Measurements from ENCODE around the gene APLN.

The APLN gene

DNA sequence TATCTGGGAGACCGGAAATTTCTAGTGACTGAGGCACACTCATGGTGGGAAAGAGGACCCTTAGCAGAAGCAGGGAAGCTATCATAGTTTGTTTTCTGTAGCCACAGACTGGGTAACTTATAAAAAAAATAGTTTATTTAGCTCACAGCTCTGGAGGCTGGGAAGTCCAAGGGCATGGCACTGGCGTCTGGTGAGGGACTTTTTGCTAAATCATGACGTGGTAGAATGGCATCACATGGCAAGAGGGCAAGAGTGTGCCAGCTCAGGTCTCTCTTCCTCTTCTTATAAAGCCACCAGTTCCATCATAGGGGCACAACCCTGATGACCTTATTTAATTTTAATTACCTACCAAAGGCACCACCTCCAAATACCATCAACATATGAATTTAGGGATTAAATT lies 13.3 kb downstream of the APLN start:
- no peak for DNase-seq (ENCODE audit: low read depth in 3 of 3)

DNA sequence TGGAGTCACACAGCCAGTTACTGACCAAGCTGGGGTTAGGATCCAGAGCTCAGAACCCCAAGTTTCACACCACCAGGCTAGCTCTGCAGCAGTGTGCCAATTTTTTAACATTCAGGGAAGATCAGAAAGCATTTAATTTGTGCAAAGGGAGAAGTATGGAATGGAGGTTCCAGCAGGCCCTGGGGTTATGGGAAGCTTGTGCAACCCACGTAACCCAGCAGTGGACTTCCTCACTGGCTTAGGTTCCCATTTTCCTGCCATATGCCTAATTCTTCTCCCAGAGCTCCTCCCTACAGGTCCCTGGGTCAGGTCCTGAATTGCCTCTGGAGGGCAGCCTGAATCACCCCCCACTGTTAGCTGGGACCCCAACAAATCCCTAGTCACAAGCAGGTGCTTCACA lies 14.0 kb downstream of the APLN start:
- DNase-seq (ENCODE audit: low read depth in 3 of 3), result no peak

DNA sequence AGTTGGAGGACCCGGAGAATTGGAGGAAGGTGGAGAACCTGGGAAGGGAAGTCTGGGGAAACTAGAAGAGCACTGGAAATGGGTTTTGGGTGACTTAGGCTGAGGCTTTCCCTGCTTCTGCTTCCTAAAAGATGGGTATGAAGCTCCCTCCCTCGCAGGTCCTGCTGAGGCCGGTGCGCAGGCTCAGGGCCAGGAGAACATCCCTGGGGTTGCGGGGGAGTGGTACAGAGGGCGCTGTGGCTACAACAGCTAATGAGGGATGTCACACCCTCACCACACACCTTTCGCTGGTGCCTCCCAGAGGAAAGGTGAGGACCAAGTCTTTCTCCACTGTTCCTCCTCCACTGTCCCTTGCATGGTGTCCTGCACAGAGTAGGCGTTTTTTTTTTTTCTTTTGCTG lies 15.8 kb downstream of the APLN start:
- DNase-seq (ENCODE audit: low read depth in 3 of 3), result no peak

GRCh38 chrX:129637217-129638109 lies 17.3 kb downstream of the APLN start:
- peak; percentile 38 to 65 (median 58) for DNase-seq (ENCODE audit: low read depth in 3 of 3)

DNA sequence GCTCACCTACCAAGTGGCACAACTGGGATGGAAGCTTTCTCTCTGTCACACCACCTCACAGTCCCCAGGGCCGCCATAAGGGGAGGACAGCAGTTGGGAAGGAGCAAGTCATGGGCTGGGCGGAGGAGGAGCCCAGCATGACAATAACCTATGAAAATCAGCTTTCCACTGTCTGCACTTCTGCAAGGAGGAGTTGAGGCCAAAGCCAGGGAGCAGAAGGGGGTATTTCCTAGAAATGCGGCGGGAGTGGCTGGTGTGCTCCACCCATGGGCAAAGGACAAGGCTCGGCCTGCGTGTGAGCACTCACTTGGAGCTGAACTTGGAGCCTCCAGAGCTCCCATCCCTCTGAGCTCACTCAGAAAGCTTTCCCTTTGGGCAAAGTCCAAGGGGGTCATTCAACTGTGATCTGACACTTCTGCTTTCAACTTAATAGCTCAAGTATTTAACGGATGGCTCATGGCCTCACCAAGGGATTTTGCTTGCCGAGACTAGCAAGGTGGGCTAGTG lies 18.5 kb downstream of the APLN start:
- no peak for DNase-seq (ENCODE audit: low read depth in 3 of 3)

GRCh38 chrX:129634541-129634940 lies 20.2 kb downstream of the APLN start:
- no peak for DNase-seq (ENCODE audit: low read depth in 3 of 3)

DNA sequence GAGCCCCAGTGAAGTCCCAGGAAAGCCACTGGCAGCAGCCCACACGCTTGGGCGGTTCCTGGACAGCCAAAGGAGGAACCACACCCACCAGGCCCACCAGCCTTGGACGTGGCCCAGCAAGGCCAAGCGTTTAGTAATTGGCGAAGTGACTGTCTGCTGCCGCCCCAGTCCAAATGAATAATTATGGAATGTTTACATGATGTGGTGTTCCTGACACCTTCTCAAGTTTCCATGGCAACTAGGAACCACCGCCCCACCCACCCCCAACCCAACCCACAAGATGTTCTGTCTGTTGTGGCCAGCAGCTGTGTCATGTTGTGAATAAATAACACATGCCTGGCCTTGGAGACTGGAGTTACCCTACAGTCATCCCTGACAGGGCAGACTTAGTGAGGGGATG lies 22.3 kb downstream of the APLN start:
- no peak for DNase-seq (ENCODE audit: low read depth in 3 of 3)

GRCh38 chrX:129631849-129632248 lies 22.9 kb downstream of the APLN start:
- no peak for DNase-seq (ENCODE audit: low read depth in 3 of 3)

- DNase-seq (ENCODE audit: low read depth in 3 of 3), result no peak
Observed at GRCh38 chrX:129629837-129630236, 24.9 kb downstream of the APLN start.

GRCh38 chrX:129626026-129626425 lies 28.7 kb downstream of the APLN start:
- DNase-seq (ENCODE audit: low read depth in 3 of 3), result no peak

GRCh38 chrX:129622757-129623301 lies 31.9 kb downstream of the APLN start:
- DNase-seq (ENCODE audit: low read depth in 3 of 3), result no peak

- DNase-seq (ENCODE audit: low read depth in 3 of 3), result no peak
Observed at GRCh38 chrX:129618997-129619396, 35.8 kb downstream of the APLN start.

GRCh38 chrX:129617420-129617819 lies 37.3 kb downstream of the APLN start:
- DNase-seq (ENCODE audit: low read depth in 3 of 3), result no peak

- no peak for DNase-seq (ENCODE audit: low read depth in 3 of 3)
Observed at GRCh38 chrX:129614481-129615255, 40.1 kb downstream of the APLN start.

DNA sequence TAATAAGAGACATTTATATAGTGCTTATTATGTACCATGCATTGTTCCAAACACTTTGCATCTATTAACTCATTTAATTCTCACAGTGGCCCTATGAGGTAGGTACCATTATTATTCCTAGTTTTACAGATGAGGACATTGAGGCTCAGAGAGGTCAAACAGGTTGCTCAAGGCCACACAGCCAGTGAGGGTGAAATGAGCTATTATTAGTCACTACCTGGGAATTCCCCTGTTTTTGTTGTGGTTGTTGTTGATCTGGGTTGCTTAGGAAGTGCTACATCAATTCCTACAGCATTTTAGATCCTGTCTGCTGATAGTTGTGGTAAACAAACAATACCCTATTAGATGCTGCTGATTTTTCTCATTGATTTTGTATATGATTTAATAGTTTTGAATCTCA lies 41.2 kb downstream of the APLN start:
- DNase-seq (ENCODE audit: low read depth in 3 of 3), result no peak

- no peak for DNase-seq (ENCODE audit: low read depth in 3 of 3)
Observed at GRCh38 chrX:129612396-129612795, 42.4 kb downstream of the APLN start.

DNA sequence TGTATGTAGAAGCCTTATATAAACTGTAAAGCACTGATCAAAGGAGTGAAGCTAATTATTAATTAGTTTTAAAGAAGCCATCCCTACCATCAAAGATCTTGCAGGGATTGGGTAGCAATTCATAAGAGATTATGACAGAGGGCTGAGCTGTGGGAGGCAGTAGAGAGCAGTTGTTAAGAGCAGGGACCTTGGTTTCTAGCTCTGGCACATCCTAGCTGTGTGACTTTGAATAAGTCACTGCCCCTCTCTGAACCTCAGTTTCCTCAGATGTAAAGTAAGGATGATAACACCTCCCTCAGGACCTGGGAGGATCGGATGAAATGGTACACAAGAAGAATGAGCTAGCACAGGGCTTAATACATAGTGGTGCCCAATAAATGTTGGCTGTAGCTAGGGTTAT lies 45.4 kb downstream of the APLN start:
- DNase-seq (ENCODE audit: low read depth in 3 of 3), result no peak

DNA sequence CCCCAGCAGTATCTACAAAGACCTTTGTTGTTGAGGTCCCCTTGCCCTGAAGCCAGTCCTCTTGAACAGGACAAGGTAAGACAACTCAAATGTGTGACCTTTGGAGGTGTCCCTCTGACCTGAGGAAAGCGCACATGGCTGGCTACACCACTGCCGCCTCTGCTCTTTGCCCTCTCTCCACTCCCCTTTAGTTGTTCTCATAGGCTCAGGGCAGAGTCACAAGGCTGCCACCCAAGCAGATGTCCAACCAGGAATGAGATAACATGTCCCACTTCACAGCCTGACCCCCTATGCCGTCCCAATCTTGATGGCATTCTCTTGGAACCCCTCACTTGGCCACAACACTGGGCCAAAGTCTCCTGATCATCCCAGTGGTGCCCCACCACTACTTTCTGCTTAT lies 46.3 kb downstream of the APLN start:
- no peak for DNase-seq (ENCODE audit: low read depth in 3 of 3)

GRCh38 chrX:129606918-129607317 lies 47.8 kb downstream of the APLN start:
- peak in 2 of 3 donors; percentile 36 to 38 for DNase-seq (ENCODE audit: low read depth in 3 of 3)

GRCh38 chrX:129600981-129601424 lies 53.8 kb downstream of the APLN start:
- no peak for DNase-seq (ENCODE audit: low read depth in 3 of 3)

DNA sequence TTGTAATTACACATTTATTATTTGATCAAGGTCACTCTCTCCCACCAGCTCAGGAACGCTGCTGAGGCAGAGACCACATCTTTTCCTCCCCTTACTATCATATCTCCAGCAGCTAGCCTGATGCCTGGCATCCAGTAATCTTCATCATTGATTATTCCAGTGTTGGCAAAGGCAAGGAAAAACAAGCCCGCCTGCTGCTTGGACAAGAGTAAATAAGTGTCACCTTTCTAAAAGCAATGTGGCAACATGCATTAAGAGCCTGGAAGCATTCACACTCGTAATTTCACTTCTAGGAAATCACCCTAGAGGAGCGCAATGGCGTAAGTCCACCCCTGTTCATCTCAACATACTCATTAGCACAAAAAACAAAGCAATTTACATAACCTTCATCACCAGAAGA lies 54.8 kb downstream of the APLN start:
- no peak for DNase-seq (ENCODE audit: low read depth in 3 of 3)

- no peak for DNase-seq (ENCODE audit: low read depth in 3 of 3)
Observed at GRCh38 chrX:129599499-129599898, 55.3 kb downstream of the APLN start.
